Spleen (tissue), 7 donors: Measurements from ENCODE around the gene DAP3.
"Not testable (repeated sequence)": the region's sequence is repeated elsewhere in the genome, so short reads cannot be mapped to it uniquely, and the experiment has no call there.

Experiments used
- CTCF ChIP-seq, 11 experiments: fragments of 200-600 bp in 7 of 11; fragments of 450-650 bp in 4 of 11; sonication (generic) in 4 of 11; IDR thresholded peaks in 8 of 11; conservative IDR thresholded peaks in 3 of 11; 1 replicate in 7 of 11; 2 replicates in 4 of 11; pipeline versions ENCODE4 v1.4.0 to v1.8.0; 2016 to 2021; ENCODE audit warnings: antibody characterized with exemption in 11 of 11, inconsistent platforms in 4 of 11, mild to moderate bottlenecking in 1 of 11
- POLR2A ChIP-seq, 3 donors: fragments of 450-650 bp; IDR thresholded peaks; one replicate each; pipeline ENCODE4 v1.5.1; 2017; ENCODE audit warnings: antibody characterized with exemption in 3 of 3, mild to moderate bottlenecking in 1 of 3
- POLR2AphosphoS5 ChIP-seq, 3 donors: sonication (generic); formaldehyde crosslinking; IDR thresholded peaks; one replicate each; pipeline ENCODE4 v1.5.1; 2017; ENCODE audit warnings: antibody characterized with exemption in 3 of 3
- donor health status: DM: no; HTN: no; CAD: no; lungs with moderate emphysema.
- donor health status: DM: no; HTN: no; CAD: no.
- donor health status: DM: no; HTN: no; CAD: no.

- TF ChIP-seq CTCF (IDR thresholded peaks at IDR 0.05 in 8 of 11, conservative IDR thresholded peaks at IDR 0.05 in 3 of 11); POLR2AphosphoS5 (IDR thresholded peaks at IDR 0.05); POLR2A (IDR thresholded peaks at IDR 0.05): not testable (repeated sequence)
Measured at GRCh38 chr1:155701675-155702074, 12.8 kb downstream of the DAP3 start.
